Calu3 (cell line): ENCODE results near the gene GJC1. TPM values are rescaled to one million over a fixed set of nuclear protein-coding genes. Genes with fewer than 3 reads are reported as not detected.

Source experiments
- BruUV-seq: library from RNA; stranded (reverse); fragments of 400-500 nt; replicated peaks from 2 replicates; lab custom pipeline; 2021; lab: Mats Ljungman, UMichigan
- CTCF ChIA-PET: fragments of 300-600 bp; sonication (Branson Sonifier 250); formaldehyde crosslinking; loops from one replicate; lab custom pipeline; 2022; ENCODE audit warnings: antibody characterized with exemption; lab: Charles Lee
- DNase-seq: peaks from one replicate; pipeline ENCODE4 v3.0.0; 2022
- H3K27ac Mint-ChIP-seq: one replicate; pipeline ENCODE4 v1.8.0; 2022; ENCODE audit warnings: mixed read lengths; ENCODE audit not compliant: unreplicated experiment
- H3K27me3 Mint-ChIP-seq: one replicate; pipeline ENCODE4 v1.8.0; 2022; ENCODE audit warnings: mixed read lengths; ENCODE audit not compliant: unreplicated experiment
- H3K36me3 Mint-ChIP-seq: one replicate; pipeline ENCODE4 v1.8.0; 2022; ENCODE audit warnings: mild to moderate bottlenecking, moderate library complexity, mixed read lengths; ENCODE audit not compliant: insufficient read depth, unreplicated experiment
- H3K4me1 Mint-ChIP-seq: one replicate; pipeline ENCODE4 v1.8.0; 2022; ENCODE audit warnings: mild to moderate bottlenecking, low read depth, mixed read lengths; ENCODE audit not compliant: unreplicated experiment
- H3K4me3 Mint-ChIP-seq: one replicate; pipeline ENCODE4 v1.8.0; 2022; ENCODE audit warnings: mild to moderate bottlenecking, low read depth, moderate library complexity, mixed read lengths; ENCODE audit not compliant: unreplicated experiment
- H3K9me3 Mint-ChIP-seq: one replicate; pipeline ENCODE4 v1.8.0; 2022; ENCODE audit warnings: low read depth, mixed read lengths; ENCODE audit not compliant: unreplicated experiment
- intact Hi-C: fragments of 100-400 bp; cut with micrococcal nuclease; formaldehyde crosslinking; loops from one replicate; pipeline ENCODE4 v1.10.0; 2022; ENCODE audit not compliant: unreplicated experiment
- total RNA-seq: library from RNA; stranded (reverse); gene quantifications from 2 replicates; pipeline ENCODE4 v1.2.3, GENCODE V29; 2022
- TF ChIP-seq, protein P1 (sequence below): fragments of 200-600 bp; IDR thresholded peaks from one replicate; pipeline ENCODE4 v1.8.0; 2022; ENCODE audit warnings: antibody characterized with exemption; ENCODE audit not compliant: unreplicated experiment

The GJC1 gene
- total RNA-seq, 1 experiment from 2014 or later: 114 TPM

- Mint-ChIP-seq H3K4me3 (no peak overlapping the region), H3K4me1 (no peaks in the 10 kb centered on the region), H3K27me3 (no peaks in the 10 kb centered on the region), H3K27ac (no peak overlapping the region), H3K36me3 (peaks cover 71% of the 10 kb centered on the region), H3K9me3 (no peaks in the 10 kb centered on the region)
- CTCF ChIA-PET: interaction anchor here (0.6 to 3.1 kb wide), 5 partner anchors 10 to 104 kb away, joined by 3 to 27 read pairs (median 5); no protein-coding TSS in a partner anchor
- DNase-seq: no peak
- no TSS peak for BruUV-seq
- TF ChIP-seq, protein P1, sequence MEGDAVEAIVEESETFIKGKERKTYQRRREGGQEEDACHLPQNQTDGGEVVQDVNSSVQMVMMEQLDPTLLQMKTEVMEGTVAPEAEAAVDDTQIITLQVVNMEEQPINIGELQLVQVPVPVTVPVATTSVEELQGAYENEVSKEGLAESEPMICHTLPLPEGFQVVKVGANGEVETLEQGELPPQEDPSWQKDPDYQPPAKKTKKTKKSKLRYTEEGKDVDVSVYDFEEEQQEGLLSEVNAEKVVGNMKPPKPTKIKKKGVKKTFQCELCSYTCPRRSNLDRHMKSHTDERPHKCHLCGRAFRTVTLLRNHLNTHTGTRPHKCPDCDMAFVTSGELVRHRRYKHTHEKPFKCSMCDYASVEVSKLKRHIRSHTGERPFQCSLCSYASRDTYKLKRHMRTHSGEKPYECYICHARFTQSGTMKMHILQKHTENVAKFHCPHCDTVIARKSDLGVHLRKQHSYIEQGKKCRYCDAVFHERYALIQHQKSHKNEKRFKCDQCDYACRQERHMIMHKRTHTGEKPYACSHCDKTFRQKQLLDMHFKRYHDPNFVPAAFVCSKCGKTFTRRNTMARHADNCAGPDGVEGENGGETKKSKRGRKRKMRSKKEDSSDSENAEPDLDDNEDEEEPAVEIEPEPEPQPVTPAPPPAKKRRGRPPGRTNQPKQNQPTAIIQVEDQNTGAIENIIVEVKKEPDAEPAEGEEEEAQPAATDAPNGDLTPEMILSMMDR: no peak
- intact Hi-C loops: no loop called here
These were observed 47.0 kb upstream of the GJC1 start for GRCh38 chr17:44877121-44877520.

- intact Hi-C loops: no loop called here
- BruUV-seq: no TSS peak
- no peaks in the 10 kb centered on the region for H3K9me3 Mint-ChIP-seq
- CTCF ChIA-PET: no interaction called here
- no peak overlapping the region for H3K27ac Mint-ChIP-seq
- TF ChIP-seq, protein P1: no peak
- H3K4me1 Mint-ChIP-seq: no peaks in the 10 kb centered on the region
- H3K4me3 Mint-ChIP-seq: no peak overlapping the region
- no peaks in the 10 kb centered on the region for H3K27me3 Mint-ChIP-seq
- H3K36me3 Mint-ChIP-seq: peaks cover 75% of the 10 kb centered on the region
- DNase-seq: no peak
These were observed 45.7 kb upstream of the GJC1 start for GRCh38 chr17:44875761-44876160.

GRCh38 chr17:44872131-44872768 is 42.2 kb upstream of the GJC1 start:
- Mint-ChIP-seq H3K9me3 (no peaks in the 10 kb centered on the region), H3K4me3 (no peak overlapping the region), H3K27me3 (no peaks in the 10 kb centered on the region), H3K36me3 (peaks cover 68% of the 10 kb centered on the region), H3K4me1 (no peaks in the 10 kb centered on the region), H3K27ac (no peak overlapping the region)
- DNase-seq: no peak
- intact Hi-C loops: no loop called here
- CTCF ChIA-PET: no interaction called here
- TF ChIP-seq, protein P1: no peak
- no TSS peak for BruUV-seq

GRCh38 chr17:44871556-44871955 is 41.5 kb upstream of the GJC1 start:
- Mint-ChIP-seq H3K27me3 (no peaks in the 10 kb centered on the region), H3K4me1 (no peaks in the 10 kb centered on the region), H3K9me3 (no peaks in the 10 kb centered on the region), H3K4me3 (no peak overlapping the region), H3K27ac (no peak overlapping the region), H3K36me3 (peaks cover 64% of the 10 kb centered on the region)
- no peak for DNase-seq
- intact Hi-C loops: no loop called here
- CTCF ChIA-PET: no interaction called here
- TF ChIP-seq, protein P1: no peak
- no TSS peak for BruUV-seq
